DOHH2 (cell line): ENCODE measurements around the gene RNASE9.
"Not testable (repeated sequence)": the region's sequence is repeated elsewhere in the genome, so short reads cannot be mapped to it uniquely, and the experiment has no call there.

Experiments
- H3F3A ChIP-seq: fragments of 200-600 bp; sonication (generic), shearing (Covaris generic); 2 replicates; pipeline ENCODE4 v1.6.0; 2016; ENCODE audit warnings: antibody characterized with exemption, mild to moderate bottlenecking; ENCODE audit not compliant: control insufficient read depth, insufficient read depth
- H3K27ac ChIP-seq: fragments of 200-600 bp; sonication (generic); 2 replicates; pipeline ENCODE4 v1.5.1; 2014; ENCODE audit warnings: low read depth, mild to moderate bottlenecking, low read length, moderate library complexity
- H3K27me3 ChIP-seq: fragments of 200-600 bp; sonication (generic); 2 replicates; pipeline ENCODE4 v1.6.1; 2014; ENCODE audit warnings: mild to moderate bottlenecking, low read length, mixed read lengths; ENCODE audit not compliant: control insufficient read depth
- H3K36me3 ChIP-seq: fragments of 200-600 bp; sonication (generic); 2 replicates; pipeline ENCODE4 v1.6.1; 2014; ENCODE audit warnings: mild to moderate bottlenecking, low read length, moderate library complexity, mixed read lengths; ENCODE audit not compliant: control insufficient read depth
- H3K4me1 ChIP-seq: fragments of 200-600 bp; sonication (generic); 2 replicates; pipeline ENCODE4 v1.6.1; 2014; ENCODE audit warnings: mild to moderate bottlenecking, low read length, mixed read lengths; ENCODE audit not compliant: control insufficient read depth
- H3K4me2 ChIP-seq: fragments of 200-600 bp; sonication (generic); 2 replicates; pipeline ENCODE4 v1.6.0; 2014; ENCODE audit warnings: mild to moderate bottlenecking, low read length, moderate library complexity
- H3K4me3 ChIP-seq: fragments of 200-600 bp; sonication (generic); 2 replicates; pipeline ENCODE4 v1.5.1; 2014; ENCODE audit warnings: mild to moderate bottlenecking, low read length, mixed read lengths
- H3K79me2 ChIP-seq: fragments of 200-600 bp; sonication (generic); 2 replicates; pipeline ENCODE4 v1.6.1; 2014; ENCODE audit warnings: mild to moderate bottlenecking, low read length, mixed read lengths; ENCODE audit not compliant: control insufficient read depth
- H3K9me2 ChIP-seq: fragments of 200-600 bp; sonication (generic); replicated peaks from 2 replicates; pipeline ENCODE4 v1.6.1; 2014; ENCODE audit warnings: mild to moderate bottlenecking, low read length, mixed read lengths; ENCODE audit not compliant: control insufficient read depth
- H3K9me3 ChIP-seq: fragments of 200-600 bp; sonication (generic); 2 replicates; pipeline ENCODE4 v1.6.1; 2014; ENCODE audit warnings: antibody characterized with exemption, low read length, mixed read lengths; ENCODE audit not compliant: control insufficient read depth, insufficient read depth
- H4K20me1 ChIP-seq: fragments of 200-600 bp; sonication (generic); 2 replicates; pipeline ENCODE4 v1.6.0; 2014; ENCODE audit warnings: low read depth, mild to moderate bottlenecking, antibody characterized with exemption, low read length, moderate library complexity; ENCODE audit not compliant: control insufficient read depth, insufficient read depth
- CTCF ChIP-seq: fragments of 200-600 bp; sonication (generic); IDR thresholded peaks from one replicate; pipeline ENCODE4 v1.5.1; 2014; ENCODE audit warnings: antibody characterized with exemption, mild to moderate bottlenecking, low read depth, low read length; ENCODE audit not compliant: poor library complexity, severe bottlenecking
- EZH2phosphoT487 ChIP-seq: fragments of 200-600 bp; sonication (generic); IDR thresholded peaks from 2 replicates; pipeline ENCODE4 v1.6.1; 2017; ENCODE audit warnings: borderline replicate concordance, mild to moderate bottlenecking, antibody characterized with exemption, low read length, moderate library complexity, mixed read lengths

RNASE9 gene

GRCh38 chr14:20578325-20578724 is 17.5 kb upstream of the RNASE9 start:
- Histone ChIP-seq H3K27me3 (no peaks in the 10 kb centered on the region), H3K4me3 (no peak overlapping the region), H4K20me1 (no peaks in the 10 kb centered on the region), H3K4me1 (no peaks in the 10 kb centered on the region), H3K27ac (no peak overlapping the region), H3K9me2 (no peaks in the 10 kb centered on the region), H3K79me2 (no peaks in the 10 kb centered on the region), H3K4me2 (no peak overlapping the region), H3K36me3 (no peaks in the 10 kb centered on the region), H3K9me3 (no peaks in the 10 kb centered on the region), H3F3A (no peaks in the 10 kb centered on the region)
- TF ChIP-seq CTCF, result no peak
- TF ChIP-seq EZH2phosphoT487, result no peak

- not testable (repeated sequence) for H3K79me2 ChIP-seq, H3K9me2 ChIP-seq, H3K4me1 ChIP-seq, H4K20me1 ChIP-seq, H3K9me3 ChIP-seq, H3K36me3 ChIP-seq, H3K4me3 ChIP-seq, H3K4me2 ChIP-seq, H3F3A ChIP-seq, H3K27ac ChIP-seq, H3K27me3 ChIP-seq
Observed at GRCh38 chr14:20572382-20572990, 11.6 kb upstream of the RNASE9 start.

- H3K4me2 ChIP-seq, H3K27ac ChIP-seq, H3K79me2 ChIP-seq, H3K9me3 ChIP-seq, H3K4me1 ChIP-seq, H3K4me3 ChIP-seq, H4K20me1 ChIP-seq, H3K36me3 ChIP-seq, H3K27me3 ChIP-seq, H3K9me2 ChIP-seq, H3F3A ChIP-seq: not testable (repeated sequence)
Observed at GRCh38 chr14:20570720-20571119, 9.9 kb upstream of the RNASE9 start.

- not testable (repeated sequence) for H3K27ac ChIP-seq, H3K4me2 ChIP-seq, H3K4me1 ChIP-seq, H3F3A ChIP-seq, H3K27me3 ChIP-seq, H3K36me3 ChIP-seq, H4K20me1 ChIP-seq, H3K9me3 ChIP-seq, H3K79me2 ChIP-seq, H3K9me2 ChIP-seq, H3K4me3 ChIP-seq
Observed at GRCh38 chr14:20569865-20570264, 9.0 kb upstream of the RNASE9 start.

GRCh38 chr14:20569066-20569465 is 8.2 kb upstream of the RNASE9 start:
- H3K4me1 ChIP-seq, result no peaks in the 10 kb centered on the region
- no peaks in the 10 kb centered on the region for H3K79me2 ChIP-seq
- no peak overlapping the region for H3K4me2 ChIP-seq
- TF ChIP-seq EZH2phosphoT487 (no peak), CTCF (no peak)
- no peak overlapping the region for H3K27ac ChIP-seq
- no peaks in the 10 kb centered on the region for H3K9me2 ChIP-seq
- H4K20me1 ChIP-seq, result no peaks in the 10 kb centered on the region
- peaks cover 4% of the 10 kb centered on the region; the same call in 1 of the 2 replicates for H3K27me3 ChIP-seq
- H3K4me3 ChIP-seq, result no peak overlapping the region
- H3F3A ChIP-seq, result no peaks in the 10 kb centered on the region
- no peaks in the 10 kb centered on the region for H3K36me3 ChIP-seq
- peaks cover 5% of the 10 kb centered on the region; the same call in 1 of the 2 replicates for H3K9me3 ChIP-seq
